Endothelial cell of umbilical vein (primary cell): ENCODE results near the gene CTIF. TPM values are rescaled to one million over a fixed set of nuclear protein-coding genes. Genes with fewer than 3 reads are reported as not detected.

ENCODE experiments used
- BruUV-seq: library from RNA; stranded (reverse); fragments of 400-500 nt; replicated peaks from 2 replicates; lab custom pipeline; 2021; lab: Mats Ljungman, UMichigan
- CTCF ChIA-PET: fragments of 300-600, 350-600 bp; sonication (Branson Sonifier 250); formaldehyde crosslinking; loops from one replicate; lab custom pipeline; 2021; ENCODE audit warnings: antibody characterized with exemption, inconsistent platforms; lab: Charles Lee
- POLR2A ChIA-PET: fragments of 300-600, 350-600 bp; sonication (Branson Sonifier 250); formaldehyde crosslinking; loops from one replicate; lab custom pipeline; 2021; ENCODE audit warnings: antibody characterized with exemption, inconsistent platforms; lab: Charles Lee
- DNase-seq: peaks from one replicate; pipeline ENCODE4 v3.0.0-alpha.2; 2011; ENCODE audit warnings: low read depth, low spot score
- FAIRE-seq: peaks from 2 replicates; lab custom pipeline; 2011; peaks lifted over from hg19 to GRCh38; lab: Jason Lieb, UNC
- H2AFZ ChIP-seq: 2 replicates; pipeline ENCODE4 v1.6.0; 2012; ENCODE audit warnings: low read depth, low read length, control low read depth, inconsistent platforms
- H3K27ac ChIP-seq: 2 replicates; pipeline ENCODE4 v1.5.1; 2011; ENCODE audit warnings: low read depth, mild to moderate bottlenecking, control low read depth, low read length, moderate library complexity; ENCODE audit not compliant: insufficient read depth
- H3K27me3 ChIP-seq, 2 experiments: 2 replicates each; pipeline versions ENCODE4 v1.6.0 to v1.6.1; 2011; ENCODE audit warnings: low read length in 2 of 2, mixed read lengths in 1 of 2; ENCODE audit not compliant: control insufficient read depth in 2 of 2, insufficient read depth in 2 of 2
- H3K36me3 ChIP-seq, 2 experiments: 2 replicates in 1 of 2; 3 replicates in 1 of 2; pipeline ENCODE4 v1.5.1; 2011; ENCODE audit warnings: low read length in 2 of 2, mild to moderate bottlenecking in 1 of 2, moderate library complexity in 1 of 2; ENCODE audit not compliant: control insufficient read depth in 2 of 2, insufficient read depth in 2 of 2; ENCODE audit errors: extremely low read depth in 1 of 2
- H3K4me1 ChIP-seq: 3 replicates; pipeline ENCODE4 v1.5.1; 2011; ENCODE audit warnings: mild to moderate bottlenecking, low read length; ENCODE audit not compliant: control insufficient read depth, insufficient read depth; ENCODE audit errors: extremely low read depth
- H3K4me2 ChIP-seq: 2 replicates; pipeline ENCODE4 v1.6.1; 2011; ENCODE audit warnings: low read length, control low read depth, mixed read lengths; ENCODE audit not compliant: insufficient read depth
- H3K4me3 ChIP-seq, 3 experiments: fragments of 200-600 bp in 1 of 3; sonication (generic), shearing (Covaris generic) in 1 of 3; replicated peaks in 1 of 3; 2 replicates each; pipeline ENCODE4 v1.5.1; 2011 to 2016; ENCODE audit warnings: control low read depth in 3 of 3, low read length in 3 of 3, mild to moderate bottlenecking in 2 of 3, inconsistent platforms in 1 of 3, low read depth in 1 of 3, moderate library complexity in 1 of 3; ENCODE audit not compliant: insufficient read depth in 1 of 3
- H3K79me2 ChIP-seq: 2 replicates; pipeline ENCODE4 v1.6.0; 2012; ENCODE audit warnings: low read length, inconsistent platforms; ENCODE audit not compliant: control insufficient read depth, insufficient read depth
- H3K9ac ChIP-seq: replicated peaks from 2 replicates; pipeline ENCODE3; 2011; ENCODE audit warnings: low read length, control low read depth; ENCODE audit not compliant: insufficient read depth; ENCODE audit errors: extremely low read depth
- H3K9me1 ChIP-seq: replicated peaks from 3 replicates; pipeline ENCODE4 v1.6.0; 2011; ENCODE audit warnings: mild to moderate bottlenecking, low read length; ENCODE audit not compliant: control insufficient read depth, insufficient read depth; ENCODE audit errors: extremely low read depth
- H3K9me3 ChIP-seq: replicated peaks from 2 replicates; pipeline ENCODE4 v1.5.1; 2012; ENCODE audit warnings: low read length, inconsistent platforms; ENCODE audit not compliant: control insufficient read depth, insufficient read depth
- H4K20me1 ChIP-seq: replicated peaks from 2 replicates; pipeline ENCODE3; 2011; ENCODE audit warnings: mild to moderate bottlenecking, low read length; ENCODE audit not compliant: control insufficient read depth, insufficient read depth; ENCODE audit errors: extremely low read depth
- EZH2 ChIP-seq: IDR thresholded peaks from 2 replicates; pipeline ENCODE4 v1.6.1; 2012; ENCODE audit warnings: borderline replicate concordance, low read depth, mild to moderate bottlenecking, moderate library complexity, low read length, inconsistent platforms; ENCODE audit not compliant: severe bottlenecking
- FOS ChIP-seq: IDR thresholded peaks from 2 replicates; pipeline ENCODE4 v1.6.1; 2011; ENCODE audit warnings: mild to moderate bottlenecking, low read length, moderate library complexity, borderline replicate concordance; ENCODE audit not compliant: insufficient read depth
- GATA2 ChIP-seq: IDR thresholded peaks from 2 replicates; pipeline ENCODE4 v1.7.0; 2011; ENCODE audit warnings: low read depth, mild to moderate bottlenecking, moderate library complexity, mixed read lengths, low read length; ENCODE audit not compliant: insufficient read length, insufficient read depth
- JUN ChIP-seq: IDR thresholded peaks from 2 replicates; pipeline ENCODE4 v1.6.1; 2011; ENCODE audit warnings: borderline replicate concordance, low read depth; ENCODE audit not compliant: insufficient read length, insufficient read depth
- MYC ChIP-seq: IDR thresholded peaks from one replicate; pipeline ENCODE4 v1.6.1; 2011; ENCODE audit warnings: mild to moderate bottlenecking, low read depth, low read length
- POLR2A ChIP-seq: IDR thresholded peaks from 2 replicates; pipeline ENCODE4 v1.6.1; 2012; ENCODE audit warnings: low read depth, mild to moderate bottlenecking, control low read depth, low read length
- POLR2AphosphoS5 ChIP-seq: IDR thresholded peaks from 2 replicates; pipeline ENCODE4 v1.6.1; 2012; ENCODE audit warnings: low read depth, mild to moderate bottlenecking, control low read depth, low read length, moderate library complexity; ENCODE audit not compliant: insufficient read depth
- dilution Hi-C: fragments of 300-500 bp; cut with MboI; formaldehyde crosslinking; loops from one replicate; pipeline ENCODE4 v1.15.0; 2019; ENCODE audit warnings: low sequenced_read_pairs; ENCODE audit not compliant: extremely low pct_ligation_motif_present
- intact Hi-C: fragments of 100-400 bp; cut with micrococcal nuclease; formaldehyde crosslinking; loops from one replicate; pipeline ENCODE4 v1.10.0; 2022
- polyA plus RNA-seq, 4 experiments: library from polyadenylated mRNA; depleted of rRNA in 3 of 4; stranded (reverse) in 3 of 4; unstranded in 1 of 4; fragments of >200 nt; gene quantifications; 2 replicates each; pipeline versions ENCODE4 v1.2.1 to v1.2.3, GENCODE V29; 2011 to 2012; ENCODE audit warnings: missing spikeins in 1 of 4
- total RNA-seq: library from RNA; stranded (reverse); gene quantifications from 2 replicates; pipeline ENCODE4 v1.2.3, GENCODE V29; 2021
- TF ChIP-seq, protein P1 (sequence below): IDR thresholded peaks from 2 replicates; pipeline ENCODE4 v1.6.1; 2011; ENCODE audit not compliant: insufficient read depth, insufficient read length
- TF ChIP-seq, protein P2 (sequence below), 2 donors: IDR thresholded peaks; 1 replicate in 1 of 2; 2 replicates in 1 of 2; pipeline ENCODE4 v1.5.1; 2011; ENCODE audit warnings: low read length in 2 of 2, mild to moderate bottlenecking in 2 of 2, moderate library complexity in 2 of 2, control low read depth in 1 of 2, inconsistent platforms in 1 of 2, low read depth in 1 of 2; ENCODE audit not compliant: insufficient read depth in 1 of 2; ENCODE audit errors: extremely low read depth in 1 of 2

CTIF gene
- total and polyA plus RNA-seq, 2 donors (not counting 3 experiments of a cell fraction or from before 2014, with no cell fraction given) = 20.9 to 57.7 TPM

DNA sequence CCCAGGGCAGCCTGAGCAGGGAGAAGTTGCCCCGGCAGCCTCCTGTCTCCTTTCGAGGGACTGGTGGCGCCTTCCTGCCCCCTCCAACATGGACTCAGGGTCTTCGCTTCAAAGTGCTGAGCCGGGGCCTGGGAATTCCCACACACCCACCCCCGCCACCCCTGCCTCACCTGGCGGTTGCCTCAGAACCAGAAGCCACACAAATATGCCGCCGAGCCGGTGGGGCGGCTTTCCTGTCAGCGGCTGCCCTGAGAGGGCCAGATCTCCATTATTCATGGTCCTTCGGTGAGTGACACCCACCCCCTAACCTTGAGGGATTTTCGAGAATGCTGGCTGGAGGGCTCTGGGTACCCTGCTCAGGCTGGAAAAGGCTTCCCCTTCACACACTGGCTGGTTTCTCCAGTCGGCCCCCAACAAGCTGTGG lies 340.2 kb downstream of the CTIF start:
- FAIRE-seq = no peak
- Histone ChIP-seq H3K9me3 (no peaks in the 10 kb centered on the region), H3K27ac (no peak overlapping the region), H3K36me3 (no peaks in the 10 kb centered on the region), H3K9ac (no peak overlapping the region), H4K20me1 (no peaks in the 10 kb centered on the region), H3K27me3 (no peaks in the 10 kb centered on the region), H3K4me1 (no peaks in the 10 kb centered on the region), H3K79me2 (no peaks in the 10 kb centered on the region), H2AFZ (no peak overlapping the region), H3K4me2 (no peak overlapping the region), H3K9me1 (no peaks in the 10 kb centered on the region), H3K4me3 (no peak overlapping the region)
- ChIA-PET CTCF (interaction anchor here (0.5 kb wide), 1 partner anchor 354 kb away, joined by 3 read pairs; no protein-coding TSS in a partner anchor), POLR2A (no interaction called here)
- TF ChIP-seq FOS = no peak
- TF ChIP-seq JUN = no peak
- TF ChIP-seq, protein P1, sequence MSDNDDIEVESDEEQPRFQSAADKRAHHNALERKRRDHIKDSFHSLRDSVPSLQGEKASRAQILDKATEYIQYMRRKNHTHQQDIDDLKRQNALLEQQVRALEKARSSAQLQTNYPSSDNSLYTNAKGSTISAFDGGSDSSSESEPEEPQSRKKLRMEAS = no peak
- TF ChIP-seq GATA2 = no peak
- no peak for TF ChIP-seq EZH2
- no peak for TF ChIP-seq MYC
- TF ChIP-seq POLR2A = no peak
- TF ChIP-seq, protein P2, sequence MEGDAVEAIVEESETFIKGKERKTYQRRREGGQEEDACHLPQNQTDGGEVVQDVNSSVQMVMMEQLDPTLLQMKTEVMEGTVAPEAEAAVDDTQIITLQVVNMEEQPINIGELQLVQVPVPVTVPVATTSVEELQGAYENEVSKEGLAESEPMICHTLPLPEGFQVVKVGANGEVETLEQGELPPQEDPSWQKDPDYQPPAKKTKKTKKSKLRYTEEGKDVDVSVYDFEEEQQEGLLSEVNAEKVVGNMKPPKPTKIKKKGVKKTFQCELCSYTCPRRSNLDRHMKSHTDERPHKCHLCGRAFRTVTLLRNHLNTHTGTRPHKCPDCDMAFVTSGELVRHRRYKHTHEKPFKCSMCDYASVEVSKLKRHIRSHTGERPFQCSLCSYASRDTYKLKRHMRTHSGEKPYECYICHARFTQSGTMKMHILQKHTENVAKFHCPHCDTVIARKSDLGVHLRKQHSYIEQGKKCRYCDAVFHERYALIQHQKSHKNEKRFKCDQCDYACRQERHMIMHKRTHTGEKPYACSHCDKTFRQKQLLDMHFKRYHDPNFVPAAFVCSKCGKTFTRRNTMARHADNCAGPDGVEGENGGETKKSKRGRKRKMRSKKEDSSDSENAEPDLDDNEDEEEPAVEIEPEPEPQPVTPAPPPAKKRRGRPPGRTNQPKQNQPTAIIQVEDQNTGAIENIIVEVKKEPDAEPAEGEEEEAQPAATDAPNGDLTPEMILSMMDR (IDR thresholded peaks at IDR 0.05; ENCODE audit: extremely low read depth in 1 of 2, insufficient read depth in 1 of 2, low read depth in 1 of 2, low read length in 2 of 2) = no peak
- no peak for TF ChIP-seq POLR2AphosphoS5
- no peak for DNase-seq
- no TSS peak for BruUV-seq
- dilution Hi-C loops (no loop called here), intact Hi-C loops (no loop called here)
